DMS53 treated with DMSO at 0.1 percent for 48 hours (cell line): Measurements from ENCODE around the gene DUS1L.
A peak's percentile ranks its signal among the peaks of the same experiment; 100 is the strongest.
"Not testable (repeated sequence)": the region's sequence is repeated elsewhere in the genome, so short reads cannot be mapped to it uniquely, and the experiment has no call there.

Experiments used
- DNase-seq: peaks from one replicate; lab custom pipeline; 2025; ENCODE audit not compliant: unreplicated experiment; lab: John Stamatoyannopoulos, UW

Gene DUS1L

DNA sequence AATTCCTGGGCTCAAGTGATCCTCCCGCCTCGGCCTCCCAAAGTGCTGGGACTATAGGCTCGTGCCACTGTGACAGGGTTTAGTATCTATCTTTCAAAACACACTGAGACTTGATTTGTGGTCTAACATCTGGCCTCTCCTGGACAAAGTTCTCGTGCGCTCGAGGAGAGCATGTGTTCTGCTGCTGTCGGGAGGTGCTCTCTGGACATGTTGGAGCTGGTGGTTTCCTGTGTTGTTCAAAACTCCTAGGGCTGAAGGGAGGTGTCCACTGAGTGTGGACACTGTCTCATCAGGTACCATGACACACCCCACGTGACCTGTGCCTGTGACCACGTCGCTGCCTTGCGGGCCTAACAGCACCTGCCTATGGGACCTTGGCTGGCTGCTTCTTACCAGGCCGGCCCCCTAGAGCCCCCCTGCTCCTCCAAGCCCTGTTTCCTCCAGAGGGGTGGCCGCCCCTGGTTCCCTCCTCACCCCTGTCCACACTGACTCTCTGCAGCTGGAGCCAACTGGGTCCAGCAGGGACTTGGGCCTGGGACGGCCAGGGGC is 19.6 kb downstream of the DUS1L start:
- no peak for DNase-seq

DNA sequence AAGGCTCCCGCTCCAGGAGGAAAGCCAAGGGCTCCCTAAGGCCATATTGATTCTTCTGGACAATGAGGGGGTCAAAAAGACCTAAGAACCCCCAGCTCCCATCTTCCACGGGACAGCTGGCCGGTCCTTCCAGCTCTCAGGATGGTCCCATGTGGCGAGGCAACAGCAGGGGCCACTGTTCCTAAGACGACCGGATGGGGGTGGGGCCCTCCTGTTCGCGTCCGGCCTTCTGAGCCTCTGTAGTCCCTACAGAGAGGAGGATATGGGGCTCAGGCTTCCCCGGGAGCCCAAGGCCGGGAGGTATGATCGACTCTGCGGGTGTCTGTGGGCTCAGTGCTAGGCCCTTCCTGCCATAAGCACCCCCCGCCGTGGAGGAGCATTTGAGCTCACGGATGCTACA is 22.1 kb downstream of the DUS1L start:
- no peak for DNase-seq

DNA sequence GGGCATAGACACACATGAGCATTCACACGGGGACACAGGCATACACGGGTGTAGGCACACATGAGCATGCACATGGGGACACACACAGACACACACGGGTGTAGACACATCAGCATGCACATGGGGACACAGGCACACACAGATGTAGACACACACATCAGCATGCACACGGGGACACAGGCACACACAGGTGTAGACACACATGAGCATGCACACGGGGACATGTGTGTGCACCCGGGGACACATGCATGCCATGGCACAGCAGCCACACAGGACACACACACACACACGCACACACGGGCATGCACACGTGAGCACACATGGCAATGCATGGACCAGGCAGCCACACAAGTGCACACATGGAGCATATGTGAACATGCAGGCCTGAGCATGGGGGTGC is 23.0 kb downstream of the DUS1L start:
- DNase-seq: no peak

DNA sequence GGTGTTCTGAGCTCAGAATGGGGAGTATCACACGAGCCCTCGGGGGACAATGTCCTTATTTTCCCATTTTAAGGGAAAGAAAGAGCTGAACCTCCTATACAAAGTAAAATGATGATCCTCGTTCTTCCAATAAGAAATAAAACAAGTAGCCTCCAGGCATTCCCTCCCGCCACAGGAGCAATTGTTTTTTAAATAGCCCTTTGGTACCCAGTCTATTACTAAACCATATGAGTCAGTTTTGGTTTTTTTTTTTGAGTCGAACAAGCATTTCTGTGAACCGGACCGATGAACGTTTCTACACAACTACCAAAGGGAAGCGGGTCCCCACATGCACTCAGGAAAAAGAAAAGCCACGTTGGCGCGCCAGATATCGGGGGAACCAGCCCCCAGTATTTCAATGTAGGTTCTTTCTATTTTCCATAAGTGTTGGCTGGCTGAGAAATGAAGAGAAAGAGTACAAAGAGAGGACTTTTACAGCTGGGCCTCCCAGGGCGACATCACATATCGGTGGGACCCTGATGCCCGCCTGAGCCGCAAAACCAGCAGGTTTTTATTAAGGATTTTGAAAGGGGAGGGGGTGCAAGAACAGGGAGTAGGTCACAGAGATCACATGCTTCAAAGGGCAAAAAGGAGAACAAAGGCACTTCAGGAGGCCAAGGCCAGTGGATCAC is 24.3 kb downstream of the DUS1L start:
- no peak for DNase-seq

DNA sequence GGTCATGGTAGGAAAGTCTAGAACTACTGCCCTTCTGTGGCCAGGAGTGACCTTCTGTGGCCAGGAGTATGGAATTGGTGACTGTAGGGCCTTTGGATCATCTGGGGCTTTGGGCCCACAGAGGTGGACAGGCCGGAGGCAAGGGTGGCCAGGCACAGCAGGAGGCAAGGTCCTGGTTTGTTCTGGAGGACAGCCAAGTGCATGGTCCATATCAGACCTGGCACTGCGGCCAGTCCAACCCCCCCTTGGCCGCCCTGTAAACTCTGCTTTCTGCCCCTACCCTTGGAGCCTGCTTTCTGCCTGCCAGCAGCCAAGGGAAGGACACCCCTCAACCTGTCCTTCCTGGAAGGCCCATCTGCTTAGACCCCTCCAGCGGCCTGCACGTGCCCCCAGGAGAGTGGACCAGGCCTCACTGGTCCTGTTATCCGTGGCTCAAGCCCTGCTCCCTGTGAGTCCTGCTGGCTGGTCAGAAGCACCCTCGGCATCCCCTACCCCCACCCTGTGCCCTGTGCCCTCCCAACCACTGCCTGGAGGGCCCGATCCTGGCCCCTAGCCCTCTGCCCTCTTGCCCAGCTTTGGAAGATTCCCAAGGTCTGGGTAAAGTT is 25.8 kb downstream of the DUS1L start:
- DNase-seq: no peak

DNA sequence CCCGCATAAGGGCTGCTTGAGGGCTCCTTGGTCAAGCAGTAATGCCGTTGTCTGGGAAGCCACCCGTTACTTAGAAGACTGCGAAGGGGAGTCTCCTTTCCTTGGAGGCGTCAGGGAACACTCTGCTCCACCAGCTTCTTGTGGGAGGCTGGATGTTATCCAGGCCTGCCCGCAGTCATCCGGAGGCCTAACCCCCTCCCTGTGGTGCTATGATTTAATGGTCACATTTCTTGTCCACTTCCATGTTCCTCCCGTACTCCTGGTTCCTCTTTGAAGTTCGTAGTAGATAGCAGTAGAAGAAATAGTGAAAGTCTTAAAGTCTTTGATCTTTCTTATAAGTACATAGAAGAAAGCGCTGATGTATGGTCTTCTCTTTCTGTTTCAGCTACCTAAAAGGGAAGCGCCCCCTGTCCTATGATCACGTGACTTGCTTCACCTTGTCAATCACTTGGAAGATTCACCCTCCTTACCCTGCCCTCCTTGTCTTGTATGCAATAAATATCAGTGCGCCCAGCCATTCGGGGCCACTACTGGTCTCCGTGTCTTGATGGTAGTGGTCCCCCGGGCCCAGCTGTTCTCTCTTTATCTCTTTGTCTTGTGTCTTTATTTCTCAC is 26.7 kb downstream of the DUS1L start:
- not testable (repeated sequence) for DNase-seq

DNA sequence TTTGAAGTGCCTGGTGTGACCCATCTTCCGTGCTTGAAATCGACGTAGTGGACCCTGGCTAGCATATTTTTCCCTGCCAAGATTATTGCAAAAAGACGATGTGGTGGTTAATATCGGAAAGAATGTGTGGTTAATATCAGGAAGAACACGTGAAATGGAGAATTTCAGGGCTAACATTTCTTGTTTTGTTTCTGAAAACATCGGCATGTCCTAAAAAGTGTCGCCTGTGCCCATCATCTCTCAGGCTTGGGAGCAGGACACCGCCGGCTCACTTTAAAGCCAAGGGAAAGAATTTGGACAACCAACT is 27.8 kb downstream of the DUS1L start:
- DNase-seq: peak; percentile 67

DNA sequence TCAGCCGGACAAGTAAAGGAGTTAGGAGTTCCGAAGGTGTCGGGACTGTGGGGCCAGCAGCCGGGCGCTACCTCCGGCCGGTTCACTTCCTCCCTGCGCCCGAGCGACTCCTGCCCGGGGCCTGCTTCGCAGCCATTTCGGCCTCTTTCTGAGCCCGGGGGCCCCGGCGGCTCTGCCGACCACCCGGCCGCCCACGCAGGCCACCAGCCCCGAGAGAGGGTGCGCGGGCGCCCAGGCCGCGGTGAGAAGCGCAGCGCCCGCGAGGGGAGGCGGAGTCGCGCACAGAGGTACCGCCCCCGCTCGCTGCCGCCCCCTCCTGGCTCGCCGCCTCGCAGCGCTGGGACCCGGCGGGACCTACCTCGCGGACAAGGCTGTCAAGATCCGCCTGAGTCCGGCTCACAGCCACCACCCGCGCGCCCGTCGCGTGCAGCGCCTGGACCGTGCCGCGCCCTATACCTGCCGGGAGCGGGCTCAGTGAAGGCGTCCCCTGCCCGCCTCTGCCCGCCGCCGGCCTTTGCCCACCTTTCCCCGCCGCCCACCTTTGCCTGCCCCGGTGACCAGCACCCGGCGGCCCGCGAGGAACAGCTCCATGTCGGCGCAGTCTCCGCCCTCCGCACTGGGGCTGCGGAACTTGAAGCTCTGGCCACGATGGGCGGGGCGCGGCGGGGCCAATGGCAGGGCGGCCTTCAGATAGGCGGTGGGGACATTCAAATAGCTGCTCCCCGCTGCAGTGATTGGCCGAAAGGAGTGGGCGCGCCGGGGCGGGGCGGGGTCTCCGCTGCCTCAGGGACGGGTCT is 28.3 kb downstream of the DUS1L start, which contains the start of gene DCXR:
DCXR (minus strand) TSS at position 606 of the 797 bp plus-strand sequence; CDS start at position 591, 15 bp downstream.
- peak; percentile 97 for DNase-seq

DNA sequence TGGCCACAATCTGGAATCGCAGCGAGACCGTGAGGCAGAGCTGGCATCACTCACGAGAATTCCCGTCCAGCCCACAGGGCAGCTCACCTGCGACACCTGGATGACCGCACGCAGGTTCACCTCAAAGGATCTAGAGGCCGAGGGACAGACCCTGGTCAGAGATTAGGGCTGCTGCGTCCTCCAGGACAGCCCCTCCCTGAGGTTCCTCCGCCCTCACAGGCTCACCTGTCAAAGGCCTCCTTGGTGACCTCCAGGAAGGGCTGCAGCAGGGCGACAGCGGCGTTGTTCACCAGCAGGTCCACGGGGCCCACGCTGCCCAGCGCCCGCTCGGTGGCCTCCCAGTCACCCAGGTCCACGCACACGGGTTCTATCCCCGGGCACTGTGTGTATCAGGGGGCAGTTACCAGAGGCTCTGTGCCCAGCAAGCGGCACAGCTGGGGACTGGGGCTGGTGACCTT is 28.9 kb downstream of the DUS1L start:
- no peak for DNase-seq

DNA sequence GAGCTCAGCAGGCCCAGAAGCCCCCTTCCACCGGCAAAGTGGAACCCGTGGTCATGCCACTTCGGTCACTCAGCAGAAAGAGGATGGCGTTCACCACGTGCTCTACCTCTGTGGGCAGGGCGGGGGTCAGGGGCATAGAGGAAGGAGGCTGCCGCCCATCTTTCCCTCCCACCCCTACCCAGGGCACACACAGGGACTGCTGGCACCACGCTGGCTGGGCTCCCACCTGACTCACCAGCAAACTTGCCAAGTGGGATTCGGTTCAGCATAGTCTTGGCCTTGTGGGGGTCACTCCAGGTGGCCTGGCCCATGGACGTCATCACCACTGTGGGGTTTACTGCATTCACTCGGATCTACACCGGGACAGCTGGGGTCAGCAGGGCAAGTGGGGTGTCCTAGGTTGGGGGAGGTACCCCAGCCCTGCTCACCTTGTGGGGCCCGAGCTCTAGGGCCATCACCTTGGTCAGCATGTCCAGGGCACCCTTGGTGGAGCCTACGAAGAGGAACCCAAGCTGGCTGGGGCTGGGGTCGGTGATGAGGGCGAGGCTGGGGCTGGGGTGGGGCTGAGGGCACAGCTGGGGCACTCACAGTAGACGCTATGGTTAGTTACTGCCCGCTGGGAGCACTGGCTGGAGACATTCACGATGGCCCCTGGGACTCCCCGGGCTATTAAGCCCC is 29.5 kb downstream of the DUS1L start:
- no peak for DNase-seq

DNA sequence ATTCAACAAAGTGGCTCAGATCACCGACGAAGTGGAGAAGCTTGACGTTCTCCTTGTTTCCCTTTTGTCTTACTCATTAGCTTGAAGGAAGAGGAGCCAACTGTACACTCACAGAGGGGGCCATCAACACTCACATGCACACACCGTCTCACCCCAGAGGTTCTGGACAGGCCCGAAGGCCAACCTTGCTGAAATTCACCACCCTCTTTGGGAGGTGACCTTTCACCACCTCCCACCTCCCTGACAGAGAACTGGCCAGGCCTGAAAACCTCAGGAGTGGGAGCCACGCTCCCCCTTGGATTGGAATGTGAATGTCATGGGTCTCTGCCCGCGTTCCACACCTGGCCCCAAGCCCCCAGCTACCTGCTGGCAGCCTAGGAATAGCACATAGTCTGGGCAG is 30.1 kb downstream of the DUS1L start:
- no peak for DNase-seq

DNA sequence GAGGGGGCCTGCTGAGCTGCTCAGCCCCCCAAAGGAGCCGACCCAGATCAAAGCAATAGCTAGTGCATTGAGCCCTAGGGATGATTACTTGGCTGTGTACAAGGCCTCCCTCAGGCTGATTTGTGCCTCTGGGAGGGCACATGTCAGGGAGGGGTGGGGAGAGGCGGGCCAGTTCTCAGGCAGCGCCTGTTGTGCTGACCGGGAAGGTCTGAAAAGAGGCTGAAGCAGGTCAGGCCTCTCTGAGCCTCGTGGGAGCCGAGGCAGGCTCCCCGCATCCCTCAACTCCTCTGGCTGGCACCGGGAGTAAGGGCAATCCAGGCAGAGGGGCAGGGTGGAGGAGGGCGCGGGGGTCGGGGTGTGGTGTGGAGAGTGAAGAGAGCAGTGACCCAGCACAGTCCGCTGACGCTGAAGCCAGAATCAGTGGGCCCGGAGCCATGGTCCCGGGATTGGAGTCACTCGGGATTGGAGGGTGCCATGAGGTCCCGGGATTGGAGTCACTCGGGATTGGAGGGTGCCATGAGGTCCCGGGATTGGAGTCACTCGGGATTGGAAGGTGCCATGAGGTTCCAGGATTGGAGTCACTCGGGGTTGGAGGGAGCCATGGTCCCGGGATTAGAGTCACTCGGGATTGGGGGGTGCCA is 31.1 kb downstream of the DUS1L start:
- DNase-seq: no peak

DNA sequence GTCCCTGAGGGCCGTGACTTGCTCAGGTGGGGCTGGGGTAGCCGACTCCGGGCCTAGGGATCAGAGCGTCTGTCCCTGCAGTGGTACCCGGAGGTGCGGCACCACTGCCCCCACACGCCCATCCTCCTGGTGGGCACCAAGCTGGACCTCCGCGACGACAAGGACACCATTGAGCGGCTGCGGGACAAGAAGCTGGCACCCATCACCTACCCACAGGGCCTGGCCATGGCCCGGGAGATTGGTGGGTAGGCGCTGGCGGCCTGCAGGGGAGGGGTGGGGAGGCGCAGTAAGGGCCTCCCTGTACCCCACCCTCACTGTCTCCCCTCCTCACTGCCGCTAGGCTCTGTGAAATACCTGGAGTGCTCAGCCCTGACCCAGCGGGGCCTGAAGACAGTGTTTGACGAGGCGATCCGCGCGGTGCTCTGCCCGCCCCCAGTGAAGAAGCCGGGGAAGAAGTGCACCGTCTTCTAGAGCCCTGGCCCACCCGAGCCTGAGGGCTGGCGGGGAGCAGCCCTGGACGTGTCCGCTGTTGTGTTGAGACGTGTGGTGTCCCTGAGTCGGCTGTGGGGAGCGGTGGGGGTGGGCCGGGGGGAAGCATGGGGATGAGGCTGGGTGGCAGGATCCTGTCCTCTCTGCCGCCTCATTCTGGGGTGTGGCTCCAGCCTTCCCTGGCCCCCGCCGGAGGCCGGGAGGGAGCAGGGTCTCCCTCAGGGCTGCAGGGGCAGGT is 32.1 kb downstream of the DUS1L start:
- DNase-seq: no peak

DNA sequence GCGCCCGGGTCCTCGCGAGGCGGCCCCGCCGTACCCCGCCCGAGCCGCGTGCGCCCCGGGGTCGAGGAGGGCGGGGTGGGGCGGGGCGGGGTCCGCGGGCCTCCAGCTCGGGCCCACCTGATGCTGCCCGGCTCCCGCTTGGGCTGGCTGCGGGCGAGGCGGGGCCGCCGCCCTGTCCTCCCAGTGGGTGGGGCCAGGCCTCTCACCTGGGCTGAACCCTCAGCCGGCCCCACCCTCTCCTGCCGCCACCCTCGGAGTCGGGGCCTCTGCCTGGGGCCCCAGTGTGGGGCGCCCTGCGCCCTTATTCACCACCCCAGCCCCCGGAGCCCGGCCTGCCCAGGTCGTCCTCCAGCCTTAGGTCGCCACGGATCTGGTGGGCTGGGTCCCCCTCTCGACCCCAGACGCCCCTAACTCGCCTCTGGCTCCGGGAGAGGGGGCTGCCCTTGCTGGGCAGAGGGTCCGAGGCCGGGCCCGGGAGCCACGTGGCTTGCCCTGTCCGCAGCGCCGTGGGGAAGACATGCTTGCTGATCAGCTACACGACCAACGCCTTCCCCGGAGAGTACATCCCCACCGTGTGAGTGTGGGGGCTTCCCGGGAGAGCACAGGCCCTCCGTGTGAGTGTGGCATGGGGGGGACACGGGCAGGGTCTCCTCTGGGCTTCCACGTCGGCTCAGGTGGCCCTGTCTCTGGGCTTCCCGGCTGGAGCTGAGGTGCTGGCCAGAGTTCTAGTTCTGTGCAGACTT is 33.5 kb downstream of the DUS1L start:
- DNase-seq: peak; percentile 66

DNA sequence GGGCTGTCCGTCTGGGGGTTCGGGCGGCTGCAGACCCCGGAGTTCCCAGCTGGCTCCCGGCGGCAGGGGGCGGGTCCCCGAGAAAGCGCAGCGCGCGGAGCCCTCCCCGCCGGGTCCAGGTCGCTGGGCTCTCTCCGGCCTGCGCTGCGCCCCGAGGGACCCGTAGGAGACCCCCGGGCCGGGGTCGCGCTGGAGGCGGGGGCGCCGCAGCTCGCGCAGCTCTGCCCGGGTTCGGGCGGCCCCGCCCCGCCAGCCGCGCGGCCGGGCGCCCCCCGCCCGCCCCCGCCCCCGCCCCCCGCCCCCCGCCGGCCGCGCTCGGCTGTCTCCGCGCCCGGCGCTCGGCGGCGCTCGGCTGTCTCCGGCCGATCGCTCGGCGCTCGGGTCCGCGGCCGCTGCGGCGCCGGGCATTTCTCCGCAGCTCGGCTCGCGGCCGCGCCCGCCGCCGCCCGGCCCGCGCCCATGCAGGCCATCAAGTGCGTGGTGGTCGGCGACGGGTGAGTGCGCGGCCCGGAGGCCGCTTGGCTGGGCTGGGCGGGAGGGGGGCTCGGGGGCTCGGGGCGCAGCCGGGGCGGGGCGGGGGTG is 34.2 kb downstream of the DUS1L start, which contains the start of gene RAC3:
RAC3 (plus strand) TSS at position 376 of the 582 bp plus-strand sequence; CDS start at position 460, 84 bp downstream.
- peak; percentile 68 for DNase-seq

DNA sequence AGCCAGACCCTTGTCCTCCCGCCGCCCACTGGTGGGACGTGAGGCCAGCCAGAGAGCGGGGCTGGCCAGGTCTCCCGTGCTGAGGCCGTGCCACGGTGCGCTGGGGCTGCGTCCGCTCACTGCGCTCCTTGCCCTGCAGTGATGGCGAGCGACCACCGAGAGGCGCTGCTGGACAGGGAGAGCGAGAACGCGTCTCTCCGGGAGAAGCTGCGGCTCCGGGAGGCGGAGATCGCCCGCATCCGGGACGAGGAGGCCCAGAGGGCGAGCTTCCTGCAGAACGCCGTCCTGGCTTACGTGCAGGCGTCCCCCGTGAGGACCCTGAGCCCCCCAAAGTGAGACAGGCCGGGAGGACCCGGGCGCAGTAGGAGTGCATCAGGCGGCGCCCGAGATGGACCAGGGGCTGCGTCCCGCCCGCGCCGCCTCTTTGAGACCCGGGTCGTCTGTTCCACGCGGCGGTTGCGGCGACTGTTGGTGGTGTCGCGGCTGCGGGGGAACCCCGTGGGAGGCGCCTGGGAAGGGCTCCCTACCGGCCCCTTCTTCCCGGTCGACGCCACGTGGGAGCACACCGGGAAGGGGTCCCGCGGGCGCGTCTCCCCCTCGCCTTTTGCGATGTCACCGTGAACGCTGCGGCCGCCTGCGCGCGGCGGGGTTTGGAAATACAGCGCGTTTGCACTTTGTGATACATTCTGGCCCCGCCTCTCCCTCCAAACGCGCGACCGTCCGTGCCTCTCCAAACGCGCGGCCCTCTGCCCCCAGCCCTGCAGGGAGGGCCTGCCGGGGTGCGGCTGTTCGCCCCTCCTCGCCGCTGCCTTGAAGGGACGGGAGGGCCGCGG is 34.9 kb downstream of the DUS1L start:
- DNase-seq: peak; percentile 82

DNA sequence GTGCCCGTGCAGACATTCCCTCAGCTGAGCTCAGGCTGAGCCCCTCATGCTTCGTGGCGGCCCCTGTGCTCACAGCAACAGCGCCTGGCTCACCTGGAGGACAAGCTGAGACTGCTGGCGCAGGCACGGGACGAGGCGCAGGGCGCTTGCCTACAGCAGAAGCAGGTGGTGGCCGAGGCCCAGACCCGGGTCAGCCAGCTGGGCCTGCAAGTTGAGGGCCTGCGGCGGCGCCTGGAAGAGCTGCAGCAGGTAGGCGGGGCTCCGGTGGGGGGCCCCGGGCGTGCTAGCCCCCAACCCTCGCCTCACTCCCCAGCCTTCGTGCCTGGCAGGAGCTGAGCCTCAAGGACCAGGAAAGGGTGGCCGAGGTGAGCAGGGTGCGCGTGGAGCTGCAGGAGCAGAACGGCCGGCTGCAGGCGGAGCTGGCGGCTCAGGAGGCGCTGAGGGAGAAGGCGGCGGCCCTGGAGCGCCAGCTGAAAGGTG is 35.6 kb downstream of the DUS1L start:
- DNase-seq: no peak
